Brain microvascular endothelial cell (primary cell): ENCODE results near the gene CPSF4.

ENCODE experiments used
- DNase-seq: peaks from one replicate; pipeline ENCODE4 v3.0.0-alpha.2; 2020
- H3K27ac ChIP-seq: fragments of 250-450 bp; sonication (Bioruptor Pico); 2 replicates; pipeline ENCODE4 v1.5.1; 2020; ENCODE audit warnings: mild to moderate bottlenecking, moderate library complexity
- H3K27me3 ChIP-seq: fragments of 250-450 bp; sonication (Bioruptor Pico); replicated peaks from 2 replicates; pipeline ENCODE4 v1.5.1; 2020; ENCODE audit warnings: mild to moderate bottlenecking
- H3K36me3 ChIP-seq: fragments of 250-450 bp; sonication (Bioruptor Pico); replicated peaks from 2 replicates; pipeline ENCODE4 v1.5.1; 2020; ENCODE audit warnings: mild to moderate bottlenecking
- H3K4me3 ChIP-seq: 2 replicates; pipeline ENCODE4 v1.5.1; 2011; ENCODE audit warnings: low read depth, mild to moderate bottlenecking, control low read depth, low read length, moderate library complexity
- CTCF ChIP-seq: IDR thresholded peaks from 2 replicates; pipeline ENCODE4 v1.5.1; 2011; ENCODE audit warnings: low read depth, mild to moderate bottlenecking, moderate library complexity, low read length, control low read depth, inconsistent platforms; ENCODE audit errors: missing control alignments
- in situ Hi-C: cut with HindIII; loops from 2 replicates; pipeline ENCODE4 v1.10.0; 2017; ENCODE audit warnings: low sequenced_read_pairs, low pct_ligation_motif_present

The CPSF4 gene

GRCh38 chr7:99489235-99489634 lies 50.5 kb downstream of the CPSF4 start:
- Histone ChIP-seq H3K27me3 (no peaks in the 10 kb centered on the region), H3K36me3 (peaks cover 40% of the 10 kb centered on the region), H3K27ac (no peak overlapping the region), H3K4me3 (no peak overlapping the region)
- TF ChIP-seq CTCF = no peak
- DNase-seq = no peak
- in situ Hi-C loops = no loop called here

GRCh38 chr7:99490878-99491277 lies 52.1 kb downstream of the CPSF4 start:
- no peaks in the 10 kb centered on the region for H3K27me3 ChIP-seq
- H3K36me3 ChIP-seq = peaks cover 50% of the 10 kb centered on the region
- no peak for DNase-seq
- no peak overlapping the region for H3K4me3 ChIP-seq
- no peak for TF ChIP-seq CTCF
- no peak overlapping the region for H3K27ac ChIP-seq
- in situ Hi-C loops = no loop called here

- peaks cover 45% of the 10 kb centered on the region for H3K36me3 ChIP-seq
- H3K27me3 ChIP-seq = no peaks in the 10 kb centered on the region
- in situ Hi-C loops = no loop called here
- no peak for TF ChIP-seq CTCF
- no peak for DNase-seq
- no peak overlapping the region for H3K4me3 ChIP-seq
- H3K27ac ChIP-seq = no peak overlapping the region
Measured at GRCh38 chr7:99493823-99494222, 55.1 kb downstream of the CPSF4 start.

- Histone ChIP-seq H3K27me3 (no peaks in the 10 kb centered on the region), H3K4me3 (peak overlapping the region; percentile 78), H3K27ac (no peak overlapping the region), H3K36me3 (peaks cover 35% of the 10 kb centered on the region)
- no peak for TF ChIP-seq CTCF
- DNase-seq = no peak
- in situ Hi-C loops = no loop called here
Measured at GRCh38 chr7:99497766-99498545, 59.2 kb downstream of the CPSF4 start.

GRCh38 chr7:99498546-99498944 lies 59.8 kb downstream of the CPSF4 start:
- H3K4me3 ChIP-seq = peak overlapping the region; percentile 78
- TF ChIP-seq CTCF = no peak
- H3K27ac ChIP-seq = no peak overlapping the region
- no peaks in the 10 kb centered on the region for H3K27me3 ChIP-seq
- H3K36me3 ChIP-seq = peaks cover 29% of the 10 kb centered on the region
- no peak for DNase-seq
- in situ Hi-C loops = no loop called here

- no peak for DNase-seq
- H3K4me3 ChIP-seq = peak overlapping the region; percentile 78
- no peaks in the 10 kb centered on the region for H3K27me3 ChIP-seq
- peak overlapping the region; percentile 89 for H3K27ac ChIP-seq
- peaks cover 21% of the 10 kb centered on the region for H3K36me3 ChIP-seq
- TF ChIP-seq CTCF = no peak
- in situ Hi-C loops = no loop called here
Measured at GRCh38 chr7:99499371-99499720, 60.6 kb downstream of the CPSF4 start.
